Activated B cell treated with CpG ODN at 0.5 μM for 24 hours (primary cell): ENCODE results near the gene ABT1. TPM values are rescaled to one million over a fixed set of nuclear protein-coding genes. Genes with fewer than 3 reads are reported as not detected.
A peak's percentile ranks its signal among the peaks of the same experiment; 100 is the strongest.

Source experiments
- ATAC-seq: fragments of 200-7000 bp; cut with Tn5 transposase; one replicate; pipeline ENCODE4 v1.10.0; 2021; ENCODE audit warnings: low read depth, mild to moderate bottlenecking, moderate library complexity
- CTCF ChIA-PET: fragments of 350-600 bp; sonication (Branson Sonifier 250); formaldehyde crosslinking; loops from one replicate; lab custom pipeline; 2021; ENCODE audit warnings: antibody characterized with exemption; lab: Charles Lee
- POLR2A ChIA-PET: fragments of 350-600 bp; sonication (Branson Sonifier 250); formaldehyde crosslinking; loops from one replicate; lab custom pipeline; 2021; ENCODE audit warnings: antibody characterized with exemption; lab: Charles Lee
- DNase-seq: peaks from one replicate; pipeline ENCODE4 v3.0.0; 2022
- H3K27ac Mint-ChIP-seq: one replicate; pipeline ENCODE4 v1.8.0; 2020; ENCODE audit warnings: mixed read lengths
- H3K27me3 Mint-ChIP-seq: one replicate; pipeline ENCODE4 v1.8.0; 2021; ENCODE audit warnings: mixed read lengths
- H3K36me3 Mint-ChIP-seq: one replicate; pipeline ENCODE4 v1.8.0; 2021; ENCODE audit warnings: low read depth, mixed read lengths
- H3K4me1 Mint-ChIP-seq: one replicate; pipeline ENCODE4 v1.8.0; 2021; ENCODE audit warnings: mixed read lengths
- H3K4me3 Mint-ChIP-seq: one replicate; pipeline ENCODE4 v1.8.0; 2020; ENCODE audit warnings: mild to moderate bottlenecking, mixed read lengths
- H3K9me3 Mint-ChIP-seq: one replicate; pipeline ENCODE4 v1.8.0; 2020; ENCODE audit warnings: mixed read lengths
- intact Hi-C: fragments of 100-400 bp; cut with micrococcal nuclease; formaldehyde crosslinking; loops from one replicate; pipeline ENCODE4 v1.15.1; 2024
- total RNA-seq: library from RNA; stranded (reverse); gene quantifications from 2 replicates; pipeline ENCODE4 v1.2.3, GENCODE V29; 2022
- TF ChIP-seq, protein P1 (sequence below): fragments of 200-600 bp; IDR thresholded peaks from one replicate; pipeline ENCODE4 v1.8.0; 2022; ENCODE audit warnings: antibody characterized with exemption, mild to moderate bottlenecking

Gene ABT1
- total RNA-seq, 1 donor from 2014 or later = 30.7 TPM

- DNase-seq (no peak), ATAC-seq (no peak)
- ChIA-PET CTCF (no interaction called here), POLR2A (interaction anchor here (0.6 to 1.0 kb wide), 2 partner anchors 1207 to 1218 kb away, joined by 3 to 4 read pairs; a partner anchor contains a TSS)
- TF ChIP-seq, protein P1, sequence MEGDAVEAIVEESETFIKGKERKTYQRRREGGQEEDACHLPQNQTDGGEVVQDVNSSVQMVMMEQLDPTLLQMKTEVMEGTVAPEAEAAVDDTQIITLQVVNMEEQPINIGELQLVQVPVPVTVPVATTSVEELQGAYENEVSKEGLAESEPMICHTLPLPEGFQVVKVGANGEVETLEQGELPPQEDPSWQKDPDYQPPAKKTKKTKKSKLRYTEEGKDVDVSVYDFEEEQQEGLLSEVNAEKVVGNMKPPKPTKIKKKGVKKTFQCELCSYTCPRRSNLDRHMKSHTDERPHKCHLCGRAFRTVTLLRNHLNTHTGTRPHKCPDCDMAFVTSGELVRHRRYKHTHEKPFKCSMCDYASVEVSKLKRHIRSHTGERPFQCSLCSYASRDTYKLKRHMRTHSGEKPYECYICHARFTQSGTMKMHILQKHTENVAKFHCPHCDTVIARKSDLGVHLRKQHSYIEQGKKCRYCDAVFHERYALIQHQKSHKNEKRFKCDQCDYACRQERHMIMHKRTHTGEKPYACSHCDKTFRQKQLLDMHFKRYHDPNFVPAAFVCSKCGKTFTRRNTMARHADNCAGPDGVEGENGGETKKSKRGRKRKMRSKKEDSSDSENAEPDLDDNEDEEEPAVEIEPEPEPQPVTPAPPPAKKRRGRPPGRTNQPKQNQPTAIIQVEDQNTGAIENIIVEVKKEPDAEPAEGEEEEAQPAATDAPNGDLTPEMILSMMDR = no peak
- intact Hi-C loops = no loop called here
- no peaks in the 10 kb centered on the region for H3K27me3 Mint-ChIP-seq
- H3K27ac Mint-ChIP-seq = no peak overlapping the region
- peaks cover 30% of the 10 kb centered on the region for H3K36me3 Mint-ChIP-seq
- H3K4me3 Mint-ChIP-seq = no peak overlapping the region
- H3K4me1 Mint-ChIP-seq = peaks cover 17% of the 10 kb centered on the region
- H3K9me3 Mint-ChIP-seq = no peaks in the 10 kb centered on the region
These were observed 4.0 kb downstream of the ABT1 start for GRCh38 chr6:26600759-26601158.

GRCh38 chr6:26602262-26602661 is 5.5 kb downstream of the ABT1 start:
- Mint-ChIP-seq H3K4me1 (peaks cover 17% of the 10 kb centered on the region), H3K9me3 (no peaks in the 10 kb centered on the region), H3K27me3 (no peaks in the 10 kb centered on the region), H3K27ac (no peak overlapping the region), H3K36me3 (peaks cover 30% of the 10 kb centered on the region), H3K4me3 (no peak overlapping the region)
- ATAC-seq (no peak), DNase-seq (no peak)
- TF ChIP-seq, protein P1 = no peak
- ChIA-PET POLR2A (interaction anchor here (0.5 kb wide), 1 partner anchor 12 kb away, joined by 7 read pairs; no protein-coding TSS in a partner anchor), CTCF (no interaction called here)
- intact Hi-C loops = no loop called here

DNA sequence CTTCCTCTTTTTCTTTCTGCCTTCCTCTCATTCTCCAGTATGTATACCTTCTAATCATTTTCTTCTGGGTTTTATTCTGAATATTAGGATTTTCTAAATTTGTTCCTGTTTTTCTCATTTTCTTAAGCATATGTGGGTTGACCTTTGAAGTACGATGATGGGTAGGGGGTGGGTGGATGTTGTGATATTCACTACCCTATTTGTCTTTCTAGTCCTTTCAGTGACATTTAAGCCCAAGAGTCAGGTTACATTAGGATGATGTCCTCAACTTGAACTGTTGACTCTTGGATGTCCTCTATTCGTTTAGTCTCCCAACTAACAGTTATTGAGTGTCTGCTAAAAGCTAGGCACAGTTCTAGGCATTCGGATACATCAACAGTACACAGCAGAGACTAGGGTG is 7.3 kb downstream of the ABT1 start:
- TF ChIP-seq, protein P1 = no peak

DNA sequence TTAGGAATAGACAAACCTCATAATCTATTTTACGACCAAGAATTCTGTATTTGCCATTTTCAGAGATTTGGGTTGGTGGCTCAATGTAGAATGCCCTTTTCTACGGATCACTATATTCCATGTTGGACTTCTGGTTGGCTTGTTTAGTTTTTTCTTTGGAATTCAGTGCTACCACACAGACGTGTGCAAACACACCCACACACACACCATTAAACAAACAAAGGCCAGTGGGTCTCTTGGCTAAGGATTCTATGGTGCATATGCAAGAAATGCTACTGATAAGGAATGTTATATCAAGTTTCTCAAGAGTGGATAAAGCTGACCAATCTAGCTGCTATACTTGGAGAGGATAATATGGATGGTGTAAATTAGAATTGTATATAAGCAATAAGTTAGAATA is 8.0 kb downstream of the ABT1 start:
- ATAC-seq = no peak

More for the DNA sequence above, 7.3 kb downstream of the ABT1 start:
- POLR2A ChIA-PET = no interaction called here
- H3K27me3 Mint-ChIP-seq = no peaks in the 10 kb centered on the region
- ATAC-seq (no peak), DNase-seq (no peak)
- H3K36me3 Mint-ChIP-seq = peaks cover 19% of the 10 kb centered on the region
- no peak overlapping the region for H3K27ac Mint-ChIP-seq
- CTCF ChIA-PET = no interaction called here
- no peak overlapping the region for H3K4me3 Mint-ChIP-seq
- H3K9me3 Mint-ChIP-seq = no peaks in the 10 kb centered on the region
- intact Hi-C loops = no loop called here
- H3K4me1 Mint-ChIP-seq = peaks cover 3% of the 10 kb centered on the region

DNA sequence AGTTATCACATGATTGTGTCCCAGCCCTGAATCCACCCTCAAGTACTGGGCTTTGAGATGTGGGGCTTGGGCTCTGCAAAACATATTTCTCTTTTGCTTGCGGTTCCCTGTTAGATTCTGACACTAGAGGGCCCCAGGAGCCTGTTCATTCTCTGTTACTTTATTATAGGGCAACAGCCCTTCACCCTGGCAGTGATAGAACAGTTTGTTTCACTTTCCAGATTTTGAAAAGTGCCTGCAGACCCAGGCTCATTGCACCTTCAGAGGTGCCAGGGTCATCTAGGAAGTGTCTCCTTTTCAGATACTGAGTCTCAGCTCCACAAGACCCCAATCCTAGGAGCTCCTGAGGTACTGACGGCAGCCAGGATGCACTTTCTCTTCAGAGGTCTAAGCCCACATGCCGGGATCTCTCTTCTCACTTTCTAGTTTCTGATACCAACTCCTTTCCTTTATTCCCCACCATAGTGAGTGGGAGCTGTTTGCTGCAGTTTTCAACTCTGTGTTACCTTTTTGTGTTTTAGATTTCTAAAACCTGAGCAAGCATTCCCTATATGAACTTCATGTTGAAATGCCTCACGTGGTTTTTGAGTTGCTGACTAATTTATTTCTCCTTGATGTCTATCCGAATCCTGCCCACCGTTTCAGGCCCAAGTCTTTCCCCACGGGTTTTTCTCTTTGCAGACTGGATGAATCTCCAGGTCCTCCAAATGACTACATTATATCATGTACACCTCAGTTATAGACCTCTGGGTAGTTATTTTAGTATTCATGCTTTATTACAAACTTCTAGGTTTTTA is 10.9 kb downstream of the ABT1 start:
- Mint-ChIP-seq H3K4me1 (no peaks in the 10 kb centered on the region), H3K27me3 (peaks cover 8% of the 10 kb centered on the region), H3K36me3 (peaks cover 2% of the 10 kb centered on the region), H3K9me3 (no peaks in the 10 kb centered on the region), H3K4me3 (no peak overlapping the region), H3K27ac (no peak overlapping the region)
- ATAC-seq (peak; percentile 82), DNase-seq (no peak)
- intact Hi-C loops = loop anchor here (1.0 to 5.0 kb wide), 2 partner anchors 472 to 550 kb away; no protein-coding TSS in a partner anchor
- POLR2A ChIA-PET = no interaction called here
- TF ChIP-seq, protein P1 = no peak
- CTCF ChIA-PET = interaction anchor here (1.7 kb wide), 1 partner anchor 472 kb away, joined by 13 read pairs; no protein-coding TSS in a partner anchor

More for the DNA sequence above, 8.0 kb downstream of the ABT1 start:
- TF ChIP-seq, protein P1 = no peak
- DNase-seq = no peak
- H3K36me3 Mint-ChIP-seq = peaks cover 12% of the 10 kb centered on the region
- H3K9me3 Mint-ChIP-seq = no peaks in the 10 kb centered on the region
- intact Hi-C loops = loop anchor here (5.0 kb wide), 1 partner anchor 553 kb away; no protein-coding TSS in a partner anchor
- no peaks in the 10 kb centered on the region for H3K4me1 Mint-ChIP-seq
- CTCF ChIA-PET = no interaction called here
- H3K27me3 Mint-ChIP-seq = no peaks in the 10 kb centered on the region
- H3K4me3 Mint-ChIP-seq = no peak overlapping the region
- H3K27ac Mint-ChIP-seq = no peak overlapping the region
- POLR2A ChIA-PET = no interaction called here
